Activated CD8-positive, alpha-beta T cell treated with anti-CD3 and anti-CD28 coated beads, Interleukin-2, amount 10 ng/mL, durations not matched to agents 7 days and 5 days (primary cell): ENCODE results near the gene GABPB1. TPM values are rescaled to one million over a fixed set of nuclear protein-coding genes. Genes with fewer than 3 reads are reported as not detected.

Source experiments
- ATAC-seq: fragments of 150-1000 bp; cut with Tn5 transposase; one replicate; pipeline ENCODE4 v1.10.0; 2021; ENCODE audit warnings: moderate library complexity
- CTCF ChIA-PET: fragments of 350-600 bp; sonication (Branson Sonifier 250); formaldehyde crosslinking; loops from one replicate; lab custom pipeline; 2021; ENCODE audit warnings: antibody characterized with exemption; lab: Charles Lee
- POLR2A ChIA-PET: fragments of 350-600 bp; sonication (Branson Sonifier 250); formaldehyde crosslinking; loops from one replicate; lab custom pipeline; 2021; ENCODE audit warnings: antibody characterized with exemption; lab: Charles Lee
- DNase-seq: peaks from one replicate; pipeline ENCODE4 v3.0.0-alpha.2; 2020
- H3K27ac Mint-ChIP-seq: one replicate; pipeline ENCODE4 v1.8.0; 2021; ENCODE audit warnings: mild to moderate bottlenecking, mixed read lengths
- H3K27me3 Mint-ChIP-seq: one replicate; pipeline ENCODE4 v1.8.0; 2021; ENCODE audit warnings: low read depth, mixed read lengths
- H3K36me3 Mint-ChIP-seq: one replicate; pipeline ENCODE4 v1.8.0; 2021; ENCODE audit warnings: low read depth, mixed read lengths
- H3K4me1 Mint-ChIP-seq: one replicate; pipeline ENCODE4 v1.8.0; 2021; ENCODE audit warnings: low read depth, mixed read lengths
- H3K4me3 Mint-ChIP-seq: one replicate; pipeline ENCODE4 v1.8.0; 2021; ENCODE audit warnings: mild to moderate bottlenecking, mixed read lengths
- H3K9me3 Mint-ChIP-seq: one replicate; pipeline ENCODE4 v1.8.0; 2022; ENCODE audit warnings: mixed read lengths; ENCODE audit not compliant: insufficient read depth
- total RNA-seq, 2 experiments: library from RNA; stranded (reverse); gene quantifications; one replicate each; pipeline ENCODE4 v1.2.3, GENCODE V29; 2021

The GABPB1 gene
- total RNA-seq, 2 experiments from 2014 or later = 33.5 to 35.2 TPM

DNA sequence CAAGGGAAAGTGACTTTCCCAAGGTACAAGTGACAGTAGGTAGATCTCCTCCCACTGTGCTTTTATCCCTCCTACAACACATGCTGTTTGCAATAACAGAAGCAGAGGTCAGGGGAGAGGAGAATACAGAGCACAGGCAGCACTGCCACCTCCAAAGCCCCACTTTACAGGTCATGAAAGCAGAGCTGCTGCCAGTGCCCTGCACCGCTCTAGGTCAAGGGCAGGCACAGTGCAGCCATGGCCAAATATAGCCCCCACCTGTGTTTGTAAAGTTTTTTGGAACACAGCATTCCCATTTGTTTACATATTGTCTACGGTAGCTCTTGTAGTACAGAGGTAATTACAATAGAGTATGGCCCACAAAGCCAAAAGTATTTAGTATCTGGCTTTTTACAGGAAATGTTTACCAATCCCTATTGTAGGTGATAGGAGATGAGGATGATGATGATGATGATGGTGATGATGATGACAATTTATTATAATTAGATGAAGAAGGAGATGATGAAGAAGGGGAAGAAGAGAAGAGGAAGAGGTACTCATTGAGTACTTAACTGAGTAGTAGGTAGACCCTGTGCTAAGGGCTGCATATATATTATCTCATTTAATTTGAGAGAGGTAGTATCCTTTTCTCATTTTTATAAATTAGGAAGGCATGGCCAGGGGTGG, 109.9 kb downstream of the GABPB1 start:
- Mint-ChIP-seq H3K4me3 (no peak overlapping the region), H3K27ac (no peak overlapping the region), H3K4me1 (peaks cover 51% of the 10 kb centered on the region), H3K27me3 (no peaks in the 10 kb centered on the region), H3K9me3 (no peaks in the 10 kb centered on the region), H3K36me3 (peaks cover 13% of the 10 kb centered on the region)
- POLR2A ChIA-PET = no interaction called here
- CTCF ChIA-PET = interaction anchor here (0.5 to 4.6 kb wide), 3 partner anchors 8 to 274 kb away, joined by 3 to 34 read pairs (median 4); no protein-coding TSS in a partner anchor
- ATAC-seq (no peak), DNase-seq (no peak)

DNA sequence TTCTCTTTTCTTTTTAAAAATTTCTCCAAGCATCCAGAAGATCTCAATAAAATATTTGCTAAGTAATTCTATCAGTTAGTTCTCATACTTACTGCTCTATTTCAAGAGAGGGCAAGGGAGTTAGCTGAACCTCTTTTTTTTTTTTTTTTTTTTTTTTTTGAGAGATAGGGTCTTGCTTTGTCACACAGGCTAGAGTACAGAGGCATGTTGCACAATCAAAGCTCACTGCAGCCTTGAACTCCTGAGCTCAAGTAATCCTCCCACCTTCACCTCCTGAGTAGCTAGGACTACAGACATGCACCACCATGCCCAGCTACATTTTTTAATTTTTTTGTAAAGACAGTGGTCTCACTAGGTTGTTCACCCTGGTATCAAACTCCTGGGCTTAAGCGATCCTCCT, 110.8 kb downstream of the GABPB1 start:
- POLR2A ChIA-PET = no interaction called here
- CTCF ChIA-PET = no interaction called here
- DNase-seq = no peak

DNA sequence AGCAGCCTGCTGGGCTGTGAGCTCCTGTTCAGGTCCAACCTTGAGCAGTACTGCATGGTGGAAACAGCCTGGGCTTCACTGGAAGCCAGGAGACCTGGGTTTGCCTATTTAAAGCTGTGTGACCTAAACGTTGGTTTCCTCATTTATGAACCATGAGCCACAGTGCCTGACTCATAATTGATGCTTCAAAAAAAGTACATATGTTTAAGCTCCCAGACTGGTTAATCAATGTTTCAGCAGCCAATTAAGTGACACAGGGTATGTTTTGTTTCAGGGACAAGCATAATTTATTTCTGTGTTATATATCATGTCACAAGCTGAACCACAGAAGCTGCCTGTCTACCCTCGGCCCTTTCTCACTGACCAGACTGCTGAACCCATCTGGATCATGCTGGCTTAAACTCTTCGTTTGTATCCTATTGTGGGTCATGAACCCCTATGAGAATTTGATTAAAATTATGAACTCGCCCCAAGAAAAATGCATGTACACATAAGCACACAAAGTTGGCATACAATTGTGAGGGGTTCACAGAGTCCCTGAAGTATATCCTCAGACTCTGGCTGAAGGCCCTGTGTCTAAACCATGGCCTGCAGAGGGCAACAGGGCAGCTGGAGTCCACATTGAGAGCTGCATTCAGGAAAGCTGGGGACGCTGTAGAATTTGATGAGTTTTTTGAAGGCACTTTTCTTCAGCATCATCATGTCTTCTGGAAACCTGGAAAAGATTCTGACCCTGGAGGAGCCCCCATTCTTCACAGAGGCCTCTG, 113.1 kb downstream of the GABPB1 start:
- CTCF ChIA-PET = interaction anchor here (0.5 to 2.3 kb wide), 12 partner anchors 8 to 417 kb away, joined by 3 to 15 read pairs (median 4); partner anchors contain the start of gene SLC27A2
- no peaks in the 10 kb centered on the region for H3K9me3 Mint-ChIP-seq
- POLR2A ChIA-PET = interaction anchor here (1.2 to 2.3 kb wide), 5 partner anchors 8 to 59 kb away, joined by 3 to 11 read pairs (median 6); partner anchors contain the start of gene SLC27A2
- ATAC-seq (peak; percentile 58), DNase-seq (no peak)
- no peak overlapping the region for H3K4me3 Mint-ChIP-seq
- no peak overlapping the region for H3K27ac Mint-ChIP-seq
- peaks cover 6% of the 10 kb centered on the region for H3K36me3 Mint-ChIP-seq
- no peaks in the 10 kb centered on the region for H3K27me3 Mint-ChIP-seq
- peaks cover 21% of the 10 kb centered on the region for H3K4me1 Mint-ChIP-seq

More for the DNA sequence above, 110.8 kb downstream of the GABPB1 start:
- H3K27me3 Mint-ChIP-seq = no peaks in the 10 kb centered on the region
- no peak overlapping the region for H3K27ac Mint-ChIP-seq
- H3K9me3 Mint-ChIP-seq = no peaks in the 10 kb centered on the region
- H3K4me1 Mint-ChIP-seq = peaks cover 42% of the 10 kb centered on the region
- ATAC-seq = no peak
- H3K36me3 Mint-ChIP-seq = peaks cover 11% of the 10 kb centered on the region
- no peak overlapping the region for H3K4me3 Mint-ChIP-seq

DNA sequence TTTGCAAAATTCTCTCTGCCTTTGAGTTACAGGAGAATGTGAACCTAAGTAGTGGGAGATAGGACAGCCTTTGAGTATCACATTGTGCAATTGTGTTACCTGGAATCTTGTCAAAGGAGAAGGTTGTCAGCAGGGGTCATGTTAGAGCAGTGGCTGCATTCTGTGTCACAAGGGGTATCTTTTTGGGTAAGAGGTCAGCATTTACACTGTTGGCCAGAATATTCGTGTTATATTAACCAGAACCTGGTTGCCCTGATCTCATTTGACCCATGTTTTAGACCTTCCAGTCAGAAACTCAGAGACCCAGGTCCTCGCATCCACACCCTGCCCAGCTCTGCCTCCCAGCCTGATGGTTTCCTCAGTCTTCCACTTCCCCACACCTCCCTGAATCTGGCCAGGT, 116.7 kb downstream of the GABPB1 start:
- DNase-seq = no peak
- POLR2A ChIA-PET = no interaction called here
- H3K4me3 Mint-ChIP-seq = no peak overlapping the region
- H3K36me3 Mint-ChIP-seq = peaks cover 17% of the 10 kb centered on the region
- no peaks in the 10 kb centered on the region for H3K9me3 Mint-ChIP-seq
- peaks cover 18% of the 10 kb centered on the region for H3K4me1 Mint-ChIP-seq
- H3K27me3 Mint-ChIP-seq = no peaks in the 10 kb centered on the region
- ATAC-seq = no peak
- CTCF ChIA-PET = interaction anchor here (0.7 to 1.7 kb wide), 2 partner anchors 52 to 97 kb away, joined by 3 read pairs; no protein-coding TSS in a partner anchor
- no peak overlapping the region for H3K27ac Mint-ChIP-seq

DNA sequence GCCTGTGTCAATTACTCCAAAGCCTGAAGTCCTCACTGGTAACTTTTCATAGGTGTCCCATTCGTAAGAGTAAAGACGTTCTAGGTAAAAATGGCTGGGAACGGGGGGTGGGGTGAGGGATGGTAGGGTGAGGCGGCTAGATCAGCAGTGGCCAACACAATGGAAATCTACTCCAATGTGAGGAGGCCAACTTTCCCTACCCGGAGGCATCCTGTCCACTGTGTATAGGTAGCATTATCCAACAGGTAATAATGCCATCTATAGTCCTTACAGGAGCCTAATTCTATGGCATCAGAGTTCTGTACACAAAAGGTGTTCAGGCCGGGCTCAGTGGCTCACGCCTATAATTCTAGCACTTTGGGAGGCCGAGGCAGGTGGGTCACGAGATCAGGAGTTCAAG, 118.6 kb downstream of the GABPB1 start:
- CTCF ChIA-PET = interaction anchor here (1.6 kb wide), 1 partner anchor 80 kb away, joined by 6 read pairs; no protein-coding TSS in a partner anchor
- no peak overlapping the region for H3K27ac Mint-ChIP-seq

DNA sequence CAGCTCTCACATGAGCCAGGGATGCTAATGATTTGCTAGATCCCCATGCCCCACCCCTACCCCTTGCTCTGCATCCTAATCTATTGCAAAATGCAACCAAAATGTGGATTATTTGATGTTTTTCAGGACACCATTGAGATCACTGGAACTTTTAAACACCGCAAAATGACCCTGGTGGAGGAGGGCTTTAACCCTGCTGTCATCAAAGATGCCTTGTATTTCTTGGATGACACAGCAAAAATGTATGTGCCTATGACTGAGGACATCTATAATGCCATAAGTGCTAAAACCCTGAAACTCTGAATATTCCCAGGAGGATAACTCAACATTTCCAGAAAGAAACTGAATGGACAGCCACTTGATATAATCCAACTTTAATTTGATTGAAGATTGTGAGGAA, 119.2 kb downstream of the GABPB1 start:
- H3K9me3 Mint-ChIP-seq = no peaks in the 10 kb centered on the region
- ChIA-PET CTCF (no interaction called here), POLR2A (no interaction called here)
- H3K4me3 Mint-ChIP-seq = no peak overlapping the region
- peaks cover 6% of the 10 kb centered on the region for H3K4me1 Mint-ChIP-seq
- ATAC-seq = no peak
- no peak overlapping the region for H3K27ac Mint-ChIP-seq
- peaks cover 19% of the 10 kb centered on the region for H3K36me3 Mint-ChIP-seq
- no peak for DNase-seq
- no peaks in the 10 kb centered on the region for H3K27me3 Mint-ChIP-seq

More for the DNA sequence above, 118.6 kb downstream of the GABPB1 start:
- H3K4me3 Mint-ChIP-seq = no peak overlapping the region
- H3K36me3 Mint-ChIP-seq = peaks cover 19% of the 10 kb centered on the region
- H3K9me3 Mint-ChIP-seq = no peaks in the 10 kb centered on the region
- ATAC-seq (no peak), DNase-seq (no peak)
- POLR2A ChIA-PET = no interaction called here
- peaks cover 12% of the 10 kb centered on the region for H3K4me1 Mint-ChIP-seq
- H3K27me3 Mint-ChIP-seq = no peaks in the 10 kb centered on the region

DNA sequence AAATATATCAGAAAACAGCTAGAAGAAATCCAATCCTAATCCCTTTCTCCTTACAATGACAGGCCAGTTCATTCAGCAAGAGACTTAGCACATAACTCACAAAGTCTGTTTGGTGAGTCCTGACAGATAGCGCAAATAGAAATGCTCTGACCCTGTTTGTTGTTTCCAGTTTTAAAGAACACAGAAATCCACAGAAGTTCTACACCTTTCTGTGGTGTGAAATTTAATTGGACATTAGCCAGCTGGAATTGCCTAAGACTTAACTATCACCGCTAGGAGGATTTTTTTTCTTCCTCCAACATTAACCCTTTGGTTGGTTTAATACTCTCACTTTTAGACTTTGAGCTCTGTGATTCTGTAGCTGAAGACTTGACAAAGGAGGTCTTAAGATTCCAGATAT, 120.2 kb downstream of the GABPB1 start:
- Mint-ChIP-seq H3K27ac (no peak overlapping the region), H3K9me3 (no peaks in the 10 kb centered on the region), H3K36me3 (peaks cover 24% of the 10 kb centered on the region), H3K4me1 (peaks cover 6% of the 10 kb centered on the region), H3K4me3 (no peak overlapping the region), H3K27me3 (no peaks in the 10 kb centered on the region)
- ChIA-PET POLR2A (interaction anchor here (1.2 kb wide), 1 partner anchor 68 kb away, joined by 3 read pairs; no protein-coding TSS in a partner anchor), CTCF (interaction anchor here (0.8 kb wide), 1 partner anchor 81 kb away, joined by 3 read pairs; no protein-coding TSS in a partner anchor)
- ATAC-seq (no peak), DNase-seq (no peak)

DNA sequence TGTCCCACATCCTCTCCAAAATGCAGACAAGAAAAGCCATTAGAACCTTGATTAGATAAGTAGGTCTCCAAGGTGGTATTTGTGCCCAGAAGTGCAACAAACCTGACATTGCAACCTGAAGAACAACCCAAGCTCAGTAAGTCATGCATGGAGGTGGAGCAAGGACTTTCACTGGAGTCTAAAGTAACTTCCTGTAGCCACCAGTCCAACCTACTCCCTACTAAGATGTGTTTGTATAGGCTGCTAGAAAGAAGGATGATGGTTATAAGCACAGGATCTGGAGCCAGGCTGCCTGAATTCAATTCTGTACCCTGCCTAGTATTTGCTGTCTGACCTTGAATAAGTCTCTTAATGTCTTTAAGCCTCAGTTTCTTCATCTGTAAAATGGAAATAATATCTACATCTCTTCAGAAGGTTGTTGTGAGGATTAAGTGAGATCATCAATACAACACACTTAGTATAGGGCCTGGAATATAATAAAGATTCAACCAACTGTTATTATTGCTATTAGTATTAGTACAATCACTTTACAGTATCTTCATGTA, 121.7 kb downstream of the GABPB1 start:
- peak overlapping the region; percentile 61 for H3K27ac Mint-ChIP-seq
- no peaks in the 10 kb centered on the region for H3K9me3 Mint-ChIP-seq
- H3K27me3 Mint-ChIP-seq = no peaks in the 10 kb centered on the region
- no peak for ATAC-seq
- H3K4me1 Mint-ChIP-seq = peaks cover 6% of the 10 kb centered on the region
- POLR2A ChIA-PET = interaction anchor here (0.9 kb wide), 1 partner anchor 8 kb away, joined by 3 read pairs; no protein-coding TSS in a partner anchor
- no peak overlapping the region for H3K4me3 Mint-ChIP-seq
- DNase-seq = no peak
- peaks cover 35% of the 10 kb centered on the region for H3K36me3 Mint-ChIP-seq
- CTCF ChIA-PET = interaction anchor here (1.0 to 1.4 kb wide), 3 partner anchors 8 to 58 kb away, joined by 3 to 4 read pairs (median 4); no protein-coding TSS in a partner anchor

DNA sequence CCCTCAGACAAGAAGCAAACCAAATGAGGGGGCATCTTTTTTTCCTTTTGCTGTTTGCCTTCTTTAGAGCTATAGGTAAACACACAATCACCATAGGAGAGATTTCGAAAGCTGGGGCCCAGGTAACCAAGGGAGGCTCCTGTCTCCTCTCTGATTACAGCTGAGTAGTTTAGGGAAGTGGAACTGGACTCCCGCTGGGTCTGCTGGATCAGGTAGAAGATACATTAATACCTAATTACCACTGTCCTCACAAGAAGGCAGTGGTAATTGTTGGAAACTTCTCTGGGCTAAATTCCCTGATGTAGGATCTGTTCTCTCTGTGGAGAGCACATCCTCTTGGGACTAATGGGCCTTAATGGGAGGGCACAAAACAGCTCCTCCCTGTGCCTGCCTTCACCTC, 122.2 kb downstream of the GABPB1 start:
- peaks cover 6% of the 10 kb centered on the region for H3K4me1 Mint-ChIP-seq
- POLR2A ChIA-PET = interaction anchor here (0.9 kb wide), 1 partner anchor 9 kb away, joined by 3 read pairs; no protein-coding TSS in a partner anchor

DNA sequence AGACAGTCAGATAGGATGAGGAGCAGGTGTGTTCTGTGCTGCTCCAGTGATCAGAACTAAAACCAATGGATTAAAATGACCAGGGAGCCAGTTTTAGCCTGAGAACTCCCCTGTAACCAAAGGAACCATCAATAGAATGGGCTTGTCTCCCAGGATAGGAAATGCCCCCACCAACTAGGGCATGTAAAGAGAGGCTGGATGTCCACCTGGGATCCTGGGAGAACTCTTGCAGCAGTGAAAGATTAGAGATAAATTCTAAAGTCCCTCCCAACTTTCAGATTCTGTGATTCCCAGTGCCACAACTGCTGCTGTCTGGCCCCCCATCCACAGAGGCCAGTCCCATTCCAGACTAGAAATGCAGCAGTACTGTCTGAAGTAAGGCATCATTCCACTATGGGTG, 123.2 kb downstream of the GABPB1 start:
- H3K27ac Mint-ChIP-seq = no peak overlapping the region
- peaks cover 45% of the 10 kb centered on the region for H3K36me3 Mint-ChIP-seq
- no peaks in the 10 kb centered on the region for H3K27me3 Mint-ChIP-seq
- H3K4me1 Mint-ChIP-seq = peaks cover 6% of the 10 kb centered on the region
- ChIA-PET CTCF (interaction anchor here (1.2 kb wide), 1 partner anchor 49 kb away, joined by 4 read pairs; no protein-coding TSS in a partner anchor), POLR2A (no interaction called here)
- no peak for DNase-seq
- no peaks in the 10 kb centered on the region for H3K9me3 Mint-ChIP-seq
- no peak overlapping the region for H3K4me3 Mint-ChIP-seq
- no peak for ATAC-seq

More for the DNA sequence above, 122.2 kb downstream of the GABPB1 start:
- ATAC-seq (no peak), DNase-seq (no peak)
- H3K27me3 Mint-ChIP-seq = no peaks in the 10 kb centered on the region
- H3K4me3 Mint-ChIP-seq = no peak overlapping the region
- H3K27ac Mint-ChIP-seq = peak overlapping the region; percentile 61
- no peaks in the 10 kb centered on the region for H3K9me3 Mint-ChIP-seq
- peaks cover 36% of the 10 kb centered on the region for H3K36me3 Mint-ChIP-seq
- CTCF ChIA-PET = interaction anchor here (1.0 to 1.4 kb wide), 3 partner anchors 9 to 58 kb away, joined by 3 to 4 read pairs (median 4); no protein-coding TSS in a partner anchor

DNA sequence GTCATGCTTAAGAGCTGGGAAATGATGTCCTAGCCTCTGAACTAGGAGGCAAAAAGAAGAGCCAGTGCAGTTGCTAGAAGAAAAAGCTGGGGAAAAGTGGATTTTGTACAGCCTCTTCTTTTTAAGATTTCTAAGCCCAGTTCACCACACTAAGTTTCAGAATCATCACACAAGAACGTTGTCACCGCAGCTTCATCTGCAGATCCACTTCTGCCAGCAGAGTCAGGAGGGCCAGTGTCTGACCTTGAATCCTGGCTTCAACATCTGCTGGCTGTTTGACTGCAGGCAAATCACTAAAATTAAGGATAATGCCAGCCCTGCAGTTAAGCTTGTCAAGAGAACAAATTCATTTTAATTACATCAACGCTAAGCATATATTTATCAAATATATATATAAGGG, 125.7 kb downstream of the GABPB1 start:
- ATAC-seq = no peak
- Mint-ChIP-seq H3K27me3 (no peaks in the 10 kb centered on the region), H3K27ac (no peak overlapping the region), H3K36me3 (peaks cover 41% of the 10 kb centered on the region), H3K4me1 (peaks cover 6% of the 10 kb centered on the region), H3K4me3 (no peak overlapping the region), H3K9me3 (no peaks in the 10 kb centered on the region)
- ChIA-PET POLR2A (interaction anchor here (0.6 kb wide), 1 partner anchor 17 kb away, joined by 3 read pairs; no protein-coding TSS in a partner anchor), CTCF (interaction anchor here (1.3 kb wide), 1 partner anchor 139 kb away, joined by 3 read pairs; no protein-coding TSS in a partner anchor)
- DNase-seq = no peak
